GM08714 (cell line): ENCODE results near the gene CDC14A.

ENCODE experiments used
- H3K4me3 ChIP-seq: fragments of 200-500 bp; sonication (Bioruptor generic); 2 replicates; pipeline ENCODE4 v1.5.1; 2014; ENCODE audit warnings: mild to moderate bottlenecking, low read length, inconsistent platforms
- ZNF274 ChIP-seq: IDR thresholded peaks from 2 replicates; pipeline ENCODE4 v1.6.1; 2012; ENCODE audit warnings: mild to moderate bottlenecking, low read depth, low read length

Gene CDC14A

GRCh38 chr1:100511058-100511457, 158.8 kb downstream of the CDC14A start:
- no peak overlapping the region for H3K4me3 ChIP-seq
- no peak for TF ChIP-seq ZNF274

- no peak overlapping the region for H3K4me3 ChIP-seq
- no peak for TF ChIP-seq ZNF274
Observed at GRCh38 chr1:100511773-100512172, 159.5 kb downstream of the CDC14A start.

GRCh38 chr1:100512803-100513352, 160.6 kb downstream of the CDC14A start:
- no peak for TF ChIP-seq ZNF274
- no peak overlapping the region for H3K4me3 ChIP-seq

- no peak overlapping the region for H3K4me3 ChIP-seq
- no peak for TF ChIP-seq ZNF274
Observed at GRCh38 chr1:100516857-100517256, 164.6 kb downstream of the CDC14A start.

- TF ChIP-seq ZNF274 = no peak
- no peak overlapping the region for H3K4me3 ChIP-seq
Observed at GRCh38 chr1:100517515-100517914, 165.2 kb downstream of the CDC14A start.

- TF ChIP-seq ZNF274 = no peak
Observed at GRCh38 chr1:100518023-100518422, 165.7 kb downstream of the CDC14A start.

GRCh38 chr1:100523038-100523652, 170.8 kb downstream of the CDC14A start:
- no peak for TF ChIP-seq ZNF274

More at GRCh38 chr1:100518023-100518422, 165.7 kb downstream of the CDC14A start:
- no peak overlapping the region for H3K4me3 ChIP-seq

GRCh38 chr1:100524355-100524754, 172.0 kb downstream of the CDC14A start:
- no peak overlapping the region for H3K4me3 ChIP-seq

More at GRCh38 chr1:100523038-100523652, 170.8 kb downstream of the CDC14A start:
- H3K4me3 ChIP-seq = no peak overlapping the region

GRCh38 chr1:100526894-100527293, 174.6 kb downstream of the CDC14A start:
- no peak overlapping the region for H3K4me3 ChIP-seq
- no peak for TF ChIP-seq ZNF274

More at GRCh38 chr1:100524355-100524754, 172.0 kb downstream of the CDC14A start:
- no peak for TF ChIP-seq ZNF274

GRCh38 chr1:100528871-100529270, 176.6 kb downstream of the CDC14A start:
- TF ChIP-seq ZNF274 = no peak
- no peak overlapping the region for H3K4me3 ChIP-seq

GRCh38 chr1:100530141-100530540, 177.8 kb downstream of the CDC14A start:
- TF ChIP-seq ZNF274 = no peak
- no peak overlapping the region for H3K4me3 ChIP-seq

- no peak overlapping the region for H3K4me3 ChIP-seq
- TF ChIP-seq ZNF274 = no peak
Observed at GRCh38 chr1:100530880-100531487, 178.7 kb downstream of the CDC14A start.

- TF ChIP-seq ZNF274 = no peak
Observed at GRCh38 chr1:100532645-100533044, 180.3 kb downstream of the CDC14A start.

GRCh38 chr1:100535264-100535663, 183.0 kb downstream of the CDC14A start:
- H3K4me3 ChIP-seq = no peak overlapping the region
- TF ChIP-seq ZNF274 = no peak

More at GRCh38 chr1:100532645-100533044, 180.3 kb downstream of the CDC14A start:
- H3K4me3 ChIP-seq = no peak overlapping the region

- H3K4me3 ChIP-seq = no peak overlapping the region
- TF ChIP-seq ZNF274 = no peak
Observed at GRCh38 chr1:100536031-100536430, 183.7 kb downstream of the CDC14A start.
